HepG2 (cell line): ENCODE measurements around the gene SHC1. TPM values are rescaled to one million over a fixed set of nuclear protein-coding genes. Genes with fewer than 3 reads are reported as not detected.

ENCODE experiments used
- ATAD3A ChIP-seq: sonication (generic); formaldehyde crosslinking; IDR thresholded peaks from 2 replicates; pipeline ENCODE4 v1.4.0; 2020; ENCODE audit warnings: missing genetic modification reagents
- FOXK1 ChIP-seq: sonication (generic); formaldehyde crosslinking; IDR thresholded peaks from 2 replicates; pipeline ENCODE4 v1.4.0; 2020; ENCODE audit warnings: low read depth, missing genetic modification reagents, borderline replicate concordance
- KAT7 ChIP-seq: IDR thresholded peaks from 2 replicates; pipeline ENCODE4 v1.6.1; 2018; ENCODE audit warnings: borderline replicate concordance, missing compliant biosample characterization
- MAFG ChIP-seq: sonication (generic); formaldehyde crosslinking; IDR thresholded peaks from 2 replicates; pipeline ENCODE4 v1.5.1; 2020; ENCODE audit warnings: mild to moderate bottlenecking, missing genetic modification reagents
- MAFK ChIP-seq, 2 experiments: IDR thresholded peaks in 1 of 2; conservative IDR thresholded peaks in 1 of 2; 2 replicates each; pipeline ENCODE4 v1.6.1; 2011; ENCODE audit warnings: improper control_type of control experiment in 2 of 2, low read length in 2 of 2
- PAWR ChIP-seq: sonication (generic); formaldehyde crosslinking; IDR thresholded peaks from 2 replicates; pipeline ENCODE4 v1.4.0; 2020; ENCODE audit warnings: missing genetic modification reagents, mild to moderate bottlenecking, borderline replicate concordance
- PCBP1 ChIP-seq: fragments of 200-400 bp; formaldehyde crosslinking; IDR thresholded peaks from 2 replicates; pipeline ENCODE4 v1.6.1; 2017; ENCODE audit warnings: mild to moderate bottlenecking, low read depth, low read length, borderline replicate concordance
- POLR2AphosphoS5 ChIP-seq: IDR thresholded peaks from 2 replicates; pipeline ENCODE4 v1.6.1; 2012; ENCODE audit warnings: low read depth, low read length
- RFXAP ChIP-seq: sonication (generic); formaldehyde crosslinking; IDR thresholded peaks from 2 replicates; pipeline ENCODE4 v1.4.0; 2020; ENCODE audit warnings: missing genetic modification reagents, borderline replicate concordance
- RXRB ChIP-seq: IDR thresholded peaks from 2 replicates; pipeline ENCODE4 v1.6.1; 2016; ENCODE audit warnings: borderline replicate concordance, missing genetic modification reagents, missing compliant biosample characterization
- ZNF235 ChIP-seq: sonication (generic); formaldehyde crosslinking; IDR thresholded peaks from 2 replicates; pipeline ENCODE4 v1.8.1; 2023; ENCODE audit warnings: mild to moderate bottlenecking, missing genetic modification reagents, borderline replicate concordance
- ZNF383 ChIP-seq: sonication (generic); formaldehyde crosslinking; IDR thresholded peaks from 2 replicates; pipeline ENCODE4 v1.4.0; 2020; ENCODE audit warnings: missing genetic modification reagents, mild to moderate bottlenecking, borderline replicate concordance
- ZNF468 ChIP-seq: sonication (generic); formaldehyde crosslinking; IDR thresholded peaks from 2 replicates; pipeline ENCODE4 v1.8.0; 2022; ENCODE audit warnings: mild to moderate bottlenecking, moderate library complexity, missing genetic modification reagents
- ZNF75D ChIP-seq: sonication (generic); formaldehyde crosslinking; IDR thresholded peaks from 2 replicates; pipeline ENCODE4 v1.8.1; 2023; ENCODE audit warnings: missing genetic modification reagents, mild to moderate bottlenecking, borderline replicate concordance
- ZNF790 ChIP-seq: sonication (generic); formaldehyde crosslinking; IDR thresholded peaks from 2 replicates; pipeline ENCODE4 v1.8.0; 2022; ENCODE audit warnings: missing genetic modification reagents, mild to moderate bottlenecking, borderline replicate concordance
- polyA plus RNA-seq, 8 experiments: library from polyadenylated mRNA; depleted of rRNA in 3 of 8; stranded (reverse) in 7 of 8; unstranded in 1 of 8; fragments of >200 nt; fragmentation: Illumina TruSeq in 4 of 8; extraction: Trizol in 4 of 8; gene quantifications; 2 replicates each; pipeline versions ENCODE4 v1.2.1 to v1.2.3, GENCODE V29; 2011 to 2016; ENCODE audit warnings: low read depth in 4 of 8, missing spikeins in 1 of 8, mixed read lengths in 1 of 8; ENCODE audit not compliant: insufficient read depth in 1 of 8
- total RNA-seq, 5 experiments: library from RNA; depleted of rRNA; stranded (reverse); fragments of >200 nt; fragmentation: Illumina TruSeq; extraction: Trizol; gene quantifications; 2 replicates each; pipeline ENCODE4 v1.2.3, GENCODE V29; 2016; ENCODE audit warnings: low read depth in 1 of 5
- TF ChIP-seq, protein P1 (sequence below): sonication (generic); formaldehyde crosslinking; IDR thresholded peaks from 2 replicates; pipeline ENCODE4 v1.4.0; 2020; ENCODE audit warnings: mild to moderate bottlenecking, missing genetic modification reagents
- TF ChIP-seq, protein P2 (sequence below): IDR thresholded peaks from 2 replicates; pipeline ENCODE4 v1.6.1; 2016; ENCODE audit warnings: mild to moderate bottlenecking, missing biosample characterization, missing genetic modification reagents
- TF ChIP-seq, protein P3 (sequence below): sonication (generic); formaldehyde crosslinking; IDR thresholded peaks from 2 replicates; pipeline ENCODE4 v1.8.0; 2022; ENCODE audit warnings: missing genetic modification reagents, mild to moderate bottlenecking, borderline replicate concordance
- TF ChIP-seq, protein P4 (sequence below): sonication (generic); formaldehyde crosslinking; IDR thresholded peaks from 2 replicates; pipeline ENCODE4 v1.8.1; 2023; ENCODE audit warnings: mild to moderate bottlenecking, inconsistent platforms, moderate library complexity, missing genetic modification reagents, borderline replicate concordance
- TF ChIP-seq, protein P5 (sequence below): sonication (generic); formaldehyde crosslinking; IDR thresholded peaks from 2 replicates; pipeline ENCODE4 v1.4.0; 2020; ENCODE audit warnings: mild to moderate bottlenecking, low read depth, missing genetic modification reagents

Gene SHC1
- total and polyA plus RNA-seq, 2 of the 13 experiments (the other 11 are each of a cell fraction or from before 2014, with no cell fraction given) = 52.0 to 137 TPM

DNA sequence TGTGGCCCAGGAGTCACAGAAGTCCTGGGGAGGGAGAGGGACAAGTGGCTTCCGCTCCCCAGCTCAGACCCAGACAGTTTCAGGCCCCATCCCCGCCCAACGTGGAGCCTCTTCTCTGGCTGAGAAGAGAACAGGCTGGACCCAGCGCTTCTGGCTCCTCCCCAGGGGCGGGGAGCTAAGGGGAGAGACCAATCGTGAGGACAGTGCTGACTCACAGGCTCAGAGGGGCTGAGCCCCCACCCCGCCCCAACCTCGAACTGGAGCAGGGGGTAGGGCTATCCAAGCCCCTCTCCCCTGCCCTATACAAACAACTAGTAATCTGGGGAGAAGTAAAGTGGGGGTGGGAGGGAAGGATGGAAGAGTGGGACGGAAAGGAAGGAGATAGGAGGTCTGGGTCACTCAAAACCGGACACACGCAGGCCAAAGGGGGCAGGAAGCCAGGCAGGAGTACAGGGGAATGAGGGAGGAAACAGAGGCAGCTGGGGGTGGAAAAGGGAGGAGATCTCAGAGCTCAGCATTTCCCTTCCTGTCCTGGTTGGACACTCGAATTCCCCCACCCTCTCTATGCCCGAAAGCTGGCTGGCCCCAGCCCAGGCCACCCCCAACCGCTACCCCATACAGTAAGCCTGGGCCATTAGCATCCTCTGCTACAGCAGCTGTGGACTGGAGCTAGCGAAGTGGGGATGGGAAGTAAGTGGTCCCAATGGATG, at the start of gene SHC1 (continued):
- TF ChIP-seq, protein P1, sequence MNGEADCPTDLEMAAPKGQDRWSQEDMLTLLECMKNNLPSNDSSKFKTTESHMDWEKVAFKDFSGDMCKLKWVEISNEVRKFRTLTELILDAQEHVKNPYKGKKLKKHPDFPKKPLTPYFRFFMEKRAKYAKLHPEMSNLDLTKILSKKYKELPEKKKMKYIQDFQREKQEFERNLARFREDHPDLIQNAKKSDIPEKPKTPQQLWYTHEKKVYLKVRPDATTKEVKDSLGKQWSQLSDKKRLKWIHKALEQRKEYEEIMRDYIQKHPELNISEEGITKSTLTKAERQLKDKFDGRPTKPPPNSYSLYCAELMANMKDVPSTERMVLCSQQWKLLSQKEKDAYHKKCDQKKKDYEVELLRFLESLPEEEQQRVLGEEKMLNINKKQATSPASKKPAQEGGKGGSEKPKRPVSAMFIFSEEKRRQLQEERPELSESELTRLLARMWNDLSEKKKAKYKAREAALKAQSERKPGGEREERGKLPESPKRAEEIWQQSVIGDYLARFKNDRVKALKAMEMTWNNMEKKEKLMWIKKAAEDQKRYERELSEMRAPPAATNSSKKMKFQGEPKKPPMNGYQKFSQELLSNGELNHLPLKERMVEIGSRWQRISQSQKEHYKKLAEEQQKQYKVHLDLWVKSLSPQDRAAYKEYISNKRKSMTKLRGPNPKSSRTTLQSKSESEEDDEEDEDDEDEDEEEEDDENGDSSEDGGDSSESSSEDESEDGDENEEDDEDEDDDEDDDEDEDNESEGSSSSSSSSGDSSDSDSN (CRISPR knock-in tag) = peak; percentile 20; the same call in 1 of the 2 replicates
- TF ChIP-seq PAWR = no peak
- TF ChIP-seq ZNF75D = no peak
- TF ChIP-seq, protein P2, sequence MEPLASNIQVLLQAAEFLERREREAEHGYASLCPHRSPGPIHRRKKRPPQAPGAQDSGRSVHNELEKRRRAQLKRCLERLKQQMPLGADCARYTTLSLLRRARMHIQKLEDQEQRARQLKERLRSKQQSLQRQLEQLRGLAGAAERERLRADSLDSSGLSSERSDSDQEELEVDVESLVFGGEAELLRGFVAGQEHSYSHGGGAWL (CRISPR knock-in tag) = no peak; the same call in 1 of the 2 replicates
- TF ChIP-seq ZNF790 = no peak
- TF ChIP-seq ZNF235 (CRISPR knock-in tag) = no peak
- no peak for TF ChIP-seq ZNF383 (CRISPR knock-in tag)
- TF ChIP-seq ZNF468 = no peak
- TF ChIP-seq RXRB (CRISPR knock-in tag) = peak; percentile 35; the same call in 1 of the 2 replicates
- TF ChIP-seq PCBP1 = 0 out of 2 replicates have a peak, but pooled peaks have one; percentile 45
- TF ChIP-seq, protein P3, sequence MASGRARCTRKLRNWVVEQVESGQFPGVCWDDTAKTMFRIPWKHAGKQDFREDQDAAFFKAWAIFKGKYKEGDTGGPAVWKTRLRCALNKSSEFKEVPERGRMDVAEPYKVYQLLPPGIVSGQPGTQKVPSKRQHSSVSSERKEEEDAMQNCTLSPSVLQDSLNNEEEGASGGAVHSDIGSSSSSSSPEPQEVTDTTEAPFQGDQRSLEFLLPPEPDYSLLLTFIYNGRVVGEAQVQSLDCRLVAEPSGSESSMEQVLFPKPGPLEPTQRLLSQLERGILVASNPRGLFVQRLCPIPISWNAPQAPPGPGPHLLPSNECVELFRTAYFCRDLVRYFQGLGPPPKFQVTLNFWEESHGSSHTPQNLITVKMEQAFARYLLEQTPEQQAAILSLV (CRISPR knock-in tag) = no peak
- no peak for TF ChIP-seq MAFG
- TF ChIP-seq FOXK1 (CRISPR knock-in tag) = 0 out of 2 replicates have a peak, but pooled peaks have one; percentile 6
- TF ChIP-seq, protein P4, sequence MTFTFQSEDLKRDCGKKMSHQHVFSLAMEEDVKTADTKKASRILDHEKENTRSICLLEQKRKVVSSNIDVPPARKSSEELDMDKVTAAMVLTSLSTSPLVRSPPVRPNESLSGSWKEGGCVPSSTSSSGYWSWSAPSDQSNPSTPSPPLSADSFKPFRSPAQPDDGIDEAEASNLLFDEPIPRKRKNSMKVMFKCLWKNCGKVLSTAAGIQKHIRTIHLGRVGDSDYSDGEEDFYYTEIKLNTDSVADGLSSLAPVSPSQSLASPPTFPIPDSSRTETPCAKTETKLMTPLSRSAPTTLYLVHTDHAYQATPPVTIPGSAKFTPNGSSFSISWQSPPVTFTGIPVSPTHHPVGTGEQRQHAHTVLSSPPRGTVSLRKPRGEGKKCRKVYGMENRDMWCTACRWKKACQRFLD = no peak
- TF ChIP-seq KAT7 (CRISPR knock-in tag) = no peak
- peak; percentile 89 for TF ChIP-seq POLR2AphosphoS5
- no peak for TF ChIP-seq ATAD3A (CRISPR knock-in tag)
- no peak for TF ChIP-seq RFXAP
- TF ChIP-seq, protein P5, sequence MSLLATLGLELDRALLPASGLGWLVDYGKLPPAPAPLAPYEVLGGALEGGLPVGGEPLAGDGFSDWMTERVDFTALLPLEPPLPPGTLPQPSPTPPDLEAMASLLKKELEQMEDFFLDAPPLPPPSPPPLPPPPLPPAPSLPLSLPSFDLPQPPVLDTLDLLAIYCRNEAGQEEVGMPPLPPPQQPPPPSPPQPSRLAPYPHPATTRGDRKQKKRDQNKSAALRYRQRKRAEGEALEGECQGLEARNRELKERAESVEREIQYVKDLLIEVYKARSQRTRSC (CRISPR knock-in tag) = no peak
- TF ChIP-seq MAFK (conservative IDR thresholded peaks at IDR 0.05 in 1 of 2, IDR thresholded peaks at IDR 0.05 in 1 of 2; ENCODE audit: low read length in 2 of 2) = peak in 1 of 2 experiments; percentile 20; a peak in 1 of 4 replicates
